Measurements from ENCODE around the gene ACSL1.
A peak's percentile ranks its signal among the peaks of the same experiment; 100 is the strongest.

The ACSL1 gene, protein sequence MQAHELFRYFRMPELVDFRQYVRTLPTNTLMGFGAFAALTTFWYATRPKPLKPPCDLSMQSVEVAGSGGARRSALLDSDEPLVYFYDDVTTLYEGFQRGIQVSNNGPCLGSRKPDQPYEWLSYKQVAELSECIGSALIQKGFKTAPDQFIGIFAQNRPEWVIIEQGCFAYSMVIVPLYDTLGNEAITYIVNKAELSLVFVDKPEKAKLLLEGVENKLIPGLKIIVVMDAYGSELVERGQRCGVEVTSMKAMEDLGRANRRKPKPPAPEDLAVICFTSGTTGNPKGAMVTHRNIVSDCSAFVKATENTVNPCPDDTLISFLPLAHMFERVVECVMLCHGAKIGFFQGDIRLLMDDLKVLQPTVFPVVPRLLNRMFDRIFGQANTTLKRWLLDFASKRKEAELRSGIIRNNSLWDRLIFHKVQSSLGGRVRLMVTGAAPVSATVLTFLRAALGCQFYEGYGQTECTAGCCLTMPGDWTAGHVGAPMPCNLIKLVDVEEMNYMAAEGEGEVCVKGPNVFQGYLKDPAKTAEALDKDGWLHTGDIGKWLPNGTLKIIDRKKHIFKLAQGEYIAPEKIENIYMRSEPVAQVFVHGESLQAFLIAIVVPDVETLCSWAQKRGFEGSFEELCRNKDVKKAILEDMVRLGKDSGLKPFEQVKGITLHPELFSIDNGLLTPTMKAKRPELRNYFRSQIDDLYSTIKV

DNA sequence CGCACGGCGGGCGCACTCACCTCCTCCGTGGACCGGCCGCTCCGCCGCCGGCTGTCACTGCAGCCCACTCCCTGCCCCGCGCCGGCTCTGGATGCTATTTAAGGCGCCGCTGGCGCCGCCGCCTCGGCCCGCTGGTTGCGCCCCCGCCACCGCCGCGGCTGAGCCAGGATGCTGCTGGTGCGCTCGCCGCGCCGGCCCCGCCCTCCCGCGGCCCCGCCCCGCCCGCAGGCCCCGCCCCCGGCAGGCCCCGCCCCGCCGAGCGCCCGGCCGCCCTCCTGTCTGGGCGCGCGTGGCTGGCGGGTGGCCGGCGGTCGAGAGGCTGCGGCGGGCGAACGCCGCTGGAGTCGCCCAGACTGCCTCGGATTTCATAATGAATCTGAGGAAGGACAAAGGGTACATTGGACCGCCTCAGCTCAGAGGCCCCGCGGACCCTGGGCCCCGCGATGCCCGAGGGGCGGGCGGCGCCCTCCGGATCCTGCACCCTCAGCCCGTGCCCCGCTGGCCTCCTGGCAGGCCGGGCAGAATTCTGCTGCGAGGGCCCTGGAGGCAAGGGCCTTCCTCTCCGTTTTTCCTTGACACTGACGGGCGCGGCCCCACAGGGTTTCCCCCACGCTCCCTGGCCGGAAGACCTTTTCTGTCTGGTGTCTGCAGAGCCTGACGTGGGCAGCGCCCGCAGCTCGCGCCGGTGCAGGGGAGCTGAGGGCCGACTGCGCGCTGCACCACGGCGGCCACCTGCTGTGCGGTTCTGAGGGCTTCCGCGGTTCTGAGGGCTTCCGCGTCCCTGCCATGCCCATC lies at the start of gene ACSL1:
ACSL1 (minus strand) TSS at position 73 of the 795 bp plus-strand sequence. CDS start 22,454 bp downstream, outside the sequence.
- DNase-seq (ENCODE audit: low spot score) = peak; percentile 70

DNA sequence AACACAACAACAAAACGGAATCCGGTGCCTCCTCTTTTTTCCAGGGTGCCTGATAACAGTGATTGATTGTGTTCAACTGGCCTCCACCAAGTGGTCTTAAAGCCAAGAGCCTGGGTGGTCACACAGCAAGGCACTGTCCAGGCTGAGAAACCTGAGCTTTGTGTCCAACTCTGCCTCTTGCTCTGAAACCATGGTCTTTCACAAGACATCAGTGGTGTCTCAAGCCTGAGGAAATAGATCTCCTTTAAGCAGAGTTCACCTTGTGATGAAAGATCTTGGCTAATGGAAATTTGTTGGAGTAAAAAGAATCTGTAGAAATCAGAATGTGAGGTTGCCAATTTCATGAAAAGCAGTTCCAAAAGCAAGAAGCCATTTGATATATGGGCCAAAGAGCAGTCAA lies 47.3 kb upstream of the ACSL1 start:
- no peak for DNase-seq (ENCODE audit: low spot score)

DNA sequence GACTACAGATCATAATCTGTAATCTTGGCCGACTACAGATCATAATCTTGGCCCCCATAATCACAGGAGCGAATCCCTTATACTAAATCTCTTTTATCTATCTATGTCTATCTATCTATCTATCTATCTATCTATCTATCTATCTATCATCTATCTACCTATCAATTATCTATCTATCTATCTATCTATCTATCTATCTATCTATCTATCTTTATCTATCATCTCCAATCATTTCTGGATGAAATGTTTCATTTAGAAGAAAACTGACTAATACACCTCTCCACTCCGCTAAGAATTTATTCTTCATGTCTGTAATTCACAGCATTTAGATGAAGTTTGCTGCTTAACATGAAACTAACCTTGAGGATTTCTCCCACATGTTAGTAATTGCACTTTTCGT lies 45.0 kb upstream of the ACSL1 start:
- DNase-seq (ENCODE audit: low spot score) = no peak

DNA sequence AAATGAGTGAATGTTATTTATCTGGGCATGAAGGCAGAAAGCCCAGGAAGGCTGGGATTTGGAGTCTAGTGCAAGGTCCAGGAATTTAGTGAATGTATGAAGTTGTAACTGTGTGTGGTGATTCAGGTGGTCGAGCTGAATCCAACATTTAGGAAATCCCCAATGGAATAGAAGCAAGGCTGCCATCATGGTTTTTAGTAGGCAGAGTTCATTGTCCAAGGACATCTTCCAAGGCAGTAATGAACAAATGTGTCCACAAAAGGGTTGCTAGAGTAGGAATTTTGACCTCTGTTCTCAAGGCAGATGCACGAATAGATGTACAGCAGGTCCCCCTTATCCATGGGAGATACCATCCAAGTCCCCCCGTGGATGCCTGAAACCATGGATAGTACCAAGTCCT lies 42.9 kb upstream of the ACSL1 start:
- no peak for DNase-seq (ENCODE audit: low spot score)

DNA sequence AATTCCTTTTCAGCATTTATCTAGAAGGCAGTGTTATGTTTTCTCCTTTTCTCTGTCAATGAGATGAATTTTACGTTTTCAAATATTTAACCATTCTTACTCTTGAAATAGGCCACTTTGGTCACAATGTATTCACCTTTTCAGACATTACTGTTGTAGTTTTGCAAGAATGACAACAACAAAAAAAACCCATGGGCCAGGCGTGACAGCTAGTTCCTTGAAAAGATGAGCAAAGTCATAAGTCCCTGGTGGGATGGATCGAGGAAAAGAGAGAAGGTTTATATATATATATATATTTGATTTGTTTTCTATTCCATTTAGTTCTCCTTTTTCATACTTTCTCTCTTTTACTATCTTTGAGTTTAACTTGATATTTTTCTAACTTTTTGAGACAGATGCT lies 38.1 kb upstream of the ACSL1 start:
- no peak for DNase-seq (ENCODE audit: low spot score)

DNA sequence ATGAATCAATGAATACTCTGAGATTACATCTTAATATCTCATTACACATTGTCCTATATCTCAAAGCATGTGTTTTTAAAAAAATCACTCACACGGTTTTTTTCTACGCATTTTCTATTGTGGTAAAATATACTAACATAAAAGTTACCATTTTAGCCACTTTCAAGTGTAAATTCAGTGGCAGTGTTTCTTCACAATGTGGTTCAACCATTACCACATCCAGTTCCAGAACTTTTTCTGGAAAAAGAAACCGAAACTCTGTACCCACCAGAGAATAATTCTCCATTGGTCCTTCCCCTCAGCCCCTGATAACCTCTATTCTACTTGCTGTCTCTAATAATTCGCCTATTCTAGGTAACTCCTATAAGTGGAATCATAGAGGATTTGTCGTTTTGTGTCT lies 35.3 kb upstream of the ACSL1 start:
- no peak for DNase-seq (ENCODE audit: low spot score)

DNA sequence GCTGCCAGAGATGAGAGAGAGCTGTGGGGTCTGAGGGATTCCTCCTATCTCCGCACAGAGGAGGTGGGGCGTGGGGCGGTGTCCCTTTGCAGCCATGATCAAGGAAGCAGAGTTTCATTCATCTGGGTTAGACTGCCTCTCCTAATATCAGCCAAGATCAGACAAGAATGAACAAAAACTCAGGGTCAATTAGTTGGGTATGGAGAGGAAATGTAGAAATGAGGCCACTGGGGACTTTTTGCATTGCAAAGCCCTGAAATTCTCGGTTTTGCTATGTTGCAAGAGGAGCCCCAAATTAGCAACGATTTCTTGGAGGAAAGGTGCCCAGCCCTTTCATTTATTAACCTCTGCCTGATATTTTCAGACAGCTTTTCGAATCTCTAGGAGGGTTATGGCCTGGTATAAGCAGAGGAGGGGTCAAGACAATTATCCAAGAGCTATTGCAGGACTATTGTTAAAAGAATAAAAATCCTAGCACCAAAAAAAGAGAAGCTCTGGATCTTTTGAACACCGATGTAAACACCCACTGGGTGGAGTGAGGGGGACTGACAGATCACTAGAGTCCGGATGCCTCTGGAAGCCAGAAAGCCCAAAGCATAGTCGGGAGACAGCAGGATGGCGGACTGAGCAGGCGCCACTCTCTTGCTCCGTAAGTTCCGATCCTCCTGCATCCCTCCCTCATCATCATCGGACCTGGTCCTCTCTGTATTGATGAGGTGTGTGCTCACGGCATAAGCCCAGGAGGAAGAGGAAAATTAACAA lies 34.4 kb upstream of the ACSL1 start:
- DNase-seq (ENCODE audit: low spot score) = no peak

DNA sequence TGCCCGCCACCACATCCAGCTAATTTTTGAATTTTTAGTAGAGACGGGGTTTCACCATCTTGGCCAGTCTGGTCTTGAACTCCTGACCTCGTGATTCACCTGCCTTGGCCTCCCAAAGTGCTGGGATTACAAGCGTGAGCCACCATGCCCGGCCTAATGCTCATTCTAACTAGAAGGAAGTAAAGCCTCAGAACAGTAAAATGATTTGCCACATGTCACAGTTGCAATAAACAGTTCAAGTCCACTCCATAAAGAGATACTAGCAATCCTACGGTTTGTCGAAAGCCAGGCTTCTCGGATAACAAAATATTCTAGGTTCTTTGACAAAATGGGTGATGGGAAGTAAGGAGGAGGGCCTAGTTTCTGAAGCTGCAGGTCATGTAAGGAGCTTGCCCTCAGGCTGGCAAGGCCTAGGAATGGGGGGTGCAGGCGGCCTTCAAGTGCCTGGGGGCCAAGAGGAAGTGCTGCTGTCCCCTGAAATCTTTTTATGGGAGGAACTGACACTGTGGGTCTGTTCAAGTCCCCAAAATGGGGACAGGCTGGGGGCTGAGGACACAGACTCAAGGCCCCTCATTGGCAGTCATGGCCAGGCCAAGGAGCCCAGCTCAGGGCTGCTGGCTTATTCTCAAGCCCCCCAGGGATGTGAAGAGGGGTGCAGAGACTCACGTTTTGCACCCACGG lies 31.8 kb upstream of the ACSL1 start:
- no peak for DNase-seq (ENCODE audit: low spot score)

DNA sequence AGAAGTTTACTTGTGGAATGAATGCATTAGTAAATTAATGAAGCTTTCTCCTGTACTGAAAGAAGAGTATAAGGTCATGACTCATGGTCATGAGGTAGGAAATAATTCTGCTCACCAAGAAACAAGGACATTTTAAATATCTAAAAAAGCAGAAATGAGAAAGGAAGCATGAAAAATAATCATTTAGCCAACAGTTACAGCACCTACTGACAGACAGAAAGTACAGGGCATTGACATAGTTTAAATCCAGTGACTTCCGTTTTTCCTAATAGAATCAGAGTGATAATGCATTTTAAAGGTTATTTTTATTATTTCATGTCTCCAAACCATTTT lies 30.5 kb upstream of the ACSL1 start:
- no peak for DNase-seq (ENCODE audit: low spot score)

DNA sequence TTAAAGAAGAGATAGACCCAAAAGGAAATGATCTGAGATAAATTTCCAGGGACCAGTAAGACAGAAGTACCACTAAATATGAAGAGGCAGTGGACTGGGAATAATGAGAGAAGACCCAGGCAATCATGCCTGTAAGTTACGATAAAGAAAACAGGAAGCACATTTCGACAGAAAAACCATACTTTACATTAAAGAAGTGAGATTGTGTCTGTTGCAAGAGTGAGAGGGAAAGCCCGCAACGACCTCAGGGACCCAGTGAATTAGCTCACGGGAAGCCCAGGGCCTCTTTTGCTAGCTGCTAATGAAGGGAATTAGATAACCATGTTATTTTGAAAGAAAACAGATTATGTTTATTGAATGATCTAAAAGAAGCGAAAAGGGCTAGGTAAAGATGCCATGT lies 28.9 kb upstream of the ACSL1 start:
- no peak for DNase-seq (ENCODE audit: low spot score)

DNA sequence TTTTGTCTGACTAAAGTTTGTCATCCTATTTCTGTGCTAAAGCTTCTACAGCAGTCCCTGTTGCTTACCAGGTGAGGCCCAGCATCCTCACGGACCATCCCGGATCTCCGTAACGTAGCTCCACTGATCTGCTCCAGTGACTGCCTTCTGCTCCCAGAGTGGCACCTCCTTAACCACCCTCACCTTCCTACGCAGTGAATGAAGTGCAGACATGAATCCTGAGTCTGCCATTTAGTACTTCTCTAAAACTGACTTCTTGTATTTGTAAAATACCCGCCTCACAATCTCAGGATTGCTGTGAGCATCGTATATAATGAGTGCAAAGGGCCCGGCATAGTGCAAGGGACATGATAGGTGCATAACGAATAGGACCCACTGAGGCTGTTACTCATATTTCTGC lies 27.7 kb upstream of the ACSL1 start:
- no peak for DNase-seq (ENCODE audit: low spot score)

DNA sequence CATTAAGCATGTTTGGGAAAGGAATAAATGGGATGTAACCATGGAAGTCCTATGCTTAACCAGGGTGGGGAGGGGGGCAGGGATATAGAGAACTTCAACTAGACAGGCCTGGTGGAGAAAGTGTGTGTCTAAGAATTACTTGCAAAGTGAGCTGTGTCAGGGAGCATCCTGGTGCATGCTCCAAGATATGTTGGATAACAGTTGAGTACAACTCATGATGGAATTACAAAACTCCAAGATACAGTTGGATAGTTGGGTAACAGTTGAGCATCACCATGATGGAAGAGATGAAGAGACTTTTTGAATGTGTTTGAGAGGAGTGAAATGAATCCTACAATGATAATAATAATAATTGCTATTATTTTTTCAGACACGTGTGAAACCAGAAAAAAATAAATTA lies 26.1 kb upstream of the ACSL1 start:
- DNase-seq (ENCODE audit: low spot score) = no peak

DNA sequence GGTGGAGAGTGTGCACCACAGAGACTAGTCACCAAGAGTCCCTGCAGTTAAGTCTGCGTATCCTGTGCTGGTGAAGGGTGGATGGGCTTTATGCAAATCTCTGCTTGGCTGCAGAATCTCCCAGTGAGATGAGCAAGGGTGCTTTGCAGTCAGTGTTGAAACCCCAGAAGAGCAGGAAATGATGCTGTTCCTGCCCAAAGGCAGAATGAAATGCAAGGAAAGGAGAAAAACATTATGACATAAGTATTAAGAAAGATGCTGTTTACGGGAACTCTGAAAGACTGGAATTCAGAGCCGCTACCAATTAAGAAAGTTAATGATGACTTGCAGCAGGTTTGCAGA lies 25.4 kb upstream of the ACSL1 start:
- DNase-seq (ENCODE audit: low spot score) = no peak

DNA sequence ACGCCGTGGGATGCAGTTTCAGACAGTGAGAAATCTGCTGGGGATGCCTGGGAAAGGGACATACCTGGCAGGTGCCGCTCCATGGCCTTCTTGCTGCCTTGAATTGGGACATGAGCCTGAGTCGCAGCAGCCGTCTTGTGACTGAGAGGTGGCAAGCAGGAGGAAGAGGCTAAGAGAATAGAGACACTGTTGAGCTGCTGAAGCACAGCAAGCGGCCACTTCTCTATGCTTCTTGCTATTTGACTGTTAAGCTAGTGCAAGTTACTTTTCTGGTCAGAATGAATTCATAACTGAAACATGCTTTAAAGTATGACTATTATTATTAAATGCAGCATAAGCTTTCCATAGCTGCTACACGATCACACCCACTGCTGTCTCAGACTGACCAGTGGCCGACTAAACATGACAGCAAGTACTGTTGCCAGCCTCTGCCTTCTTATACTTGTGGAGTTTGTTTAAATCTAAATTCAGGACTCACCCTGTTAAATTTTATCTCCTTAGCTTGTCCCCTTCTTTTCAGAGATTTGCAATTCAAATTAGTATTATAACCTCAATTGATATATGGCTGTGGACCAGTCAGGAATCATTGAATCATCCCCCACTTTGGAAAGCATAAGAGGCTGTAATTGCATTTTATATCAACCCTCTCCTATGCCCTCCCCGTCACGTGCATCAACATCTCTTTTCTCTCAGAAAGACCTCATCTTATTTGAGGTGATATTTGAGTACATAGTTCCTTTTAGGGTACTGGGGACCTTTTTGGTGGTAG lies 24.8 kb upstream of the ACSL1 start:
- DNase-seq (ENCODE audit: low spot score) = no peak

DNA sequence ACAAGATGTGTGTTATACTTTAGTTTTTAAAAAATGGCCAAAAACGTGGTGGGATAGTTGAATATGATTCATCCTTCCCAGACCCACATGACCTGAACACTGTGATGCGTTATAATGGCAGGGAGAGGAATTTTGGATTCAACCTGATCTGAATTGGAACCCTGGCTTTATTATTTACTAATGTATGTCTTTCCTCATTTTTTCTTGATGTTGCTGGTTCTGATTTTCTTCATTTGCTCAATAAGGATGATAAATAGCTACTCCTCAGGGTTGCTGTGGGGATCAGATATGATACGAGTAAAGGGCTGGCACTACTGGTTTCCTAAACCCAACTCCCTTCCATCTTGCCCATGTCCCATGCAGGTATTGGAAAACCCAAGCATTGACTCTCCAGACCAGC lies 24.2 kb upstream of the ACSL1 start:
- no peak for DNase-seq (ENCODE audit: low spot score)

DNA sequence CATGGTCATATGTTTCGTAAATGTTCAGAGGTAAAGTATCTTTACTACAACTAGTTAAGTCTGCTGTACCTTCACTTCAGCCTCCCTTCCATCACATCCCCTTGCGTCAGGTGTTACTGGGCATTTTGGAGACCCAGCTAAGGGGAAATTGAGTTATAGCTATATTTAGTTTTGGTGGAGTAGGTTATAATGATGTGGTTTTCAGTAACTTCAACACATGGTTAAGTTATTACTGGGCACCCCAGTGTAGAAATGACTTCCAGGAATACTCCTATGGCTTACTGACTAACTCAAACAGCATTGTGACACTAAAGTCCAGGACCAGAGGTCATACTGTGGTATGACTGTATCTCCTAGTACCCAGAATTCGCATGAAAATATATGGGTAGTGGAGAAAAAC lies 23.4 kb upstream of the ACSL1 start:
- no peak for DNase-seq (ENCODE audit: low spot score)

DNA sequence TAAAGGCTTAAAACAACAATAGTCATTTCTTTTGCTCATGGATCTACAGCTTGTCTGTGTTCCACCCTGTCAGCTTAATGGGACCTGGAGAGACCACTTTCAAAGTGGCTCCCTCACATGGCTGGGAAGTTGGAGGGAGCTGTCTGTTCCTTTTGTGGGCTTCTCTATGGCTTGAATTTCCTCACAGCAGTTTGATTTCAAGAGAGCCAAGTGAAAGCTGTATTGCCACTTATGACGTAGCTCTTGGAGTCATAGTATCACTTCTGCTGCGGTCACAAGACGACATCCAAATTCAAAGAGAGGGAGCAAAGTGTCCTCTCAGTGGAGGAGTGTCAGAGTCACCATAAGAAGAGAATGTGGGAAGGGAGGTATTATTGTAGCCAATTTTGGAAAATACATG lies 22.7 kb upstream of the ACSL1 start:
- DNase-seq (ENCODE audit: low spot score) = no peak

DNA sequence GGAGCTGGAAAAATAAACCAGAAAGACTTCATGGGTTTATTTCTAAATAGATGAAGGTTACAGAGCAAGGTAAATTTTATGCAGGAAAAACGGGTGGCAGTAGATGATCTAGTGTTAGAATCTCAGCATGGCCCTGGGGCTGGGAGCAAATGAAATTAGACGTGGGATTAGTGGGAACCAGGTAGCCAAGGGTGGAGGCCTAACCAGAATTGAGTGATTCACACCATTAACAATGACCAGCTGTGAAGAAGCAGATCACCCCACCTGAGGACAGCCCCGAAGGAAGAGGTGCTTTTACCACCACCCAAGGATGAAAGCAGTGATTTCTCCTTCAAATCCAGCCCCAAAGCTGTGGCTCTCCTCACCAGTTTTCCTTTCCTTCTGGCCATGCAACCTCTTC lies 20.8 kb upstream of the ACSL1 start:
- no peak for DNase-seq (ENCODE audit: low spot score)

DNA sequence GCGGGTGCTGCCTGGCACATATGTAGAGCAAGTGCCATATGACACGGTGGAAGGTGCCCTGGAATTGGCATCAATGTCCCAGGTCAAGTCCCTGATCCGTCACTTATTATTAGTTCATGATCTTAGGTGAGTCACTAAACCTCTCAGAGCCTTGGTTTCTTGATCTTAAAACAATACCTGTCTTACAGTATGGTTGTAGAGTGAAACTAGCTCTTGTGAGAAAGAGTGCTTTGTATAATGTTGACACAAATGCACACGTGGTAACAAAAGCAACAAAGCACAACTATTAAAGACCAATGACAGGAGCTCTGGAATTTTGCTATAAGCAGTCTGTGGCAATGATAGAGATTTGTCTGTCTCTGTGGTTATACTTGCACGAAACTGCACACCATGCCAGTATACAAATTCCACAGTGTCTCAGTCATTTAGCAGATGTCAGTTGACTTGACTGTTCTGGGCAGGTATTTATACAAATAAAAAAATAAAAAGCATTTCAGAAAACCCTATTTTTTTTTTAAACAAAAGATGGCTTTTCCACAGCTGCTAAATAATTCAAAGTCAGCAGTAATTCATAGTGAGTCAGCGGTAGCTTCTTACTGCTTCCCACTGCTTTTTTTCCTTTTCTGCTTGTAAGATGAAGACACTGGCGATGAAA lies 19.7 kb upstream of the ACSL1 start:
- DNase-seq (ENCODE audit: low spot score) = no peak

DNA sequence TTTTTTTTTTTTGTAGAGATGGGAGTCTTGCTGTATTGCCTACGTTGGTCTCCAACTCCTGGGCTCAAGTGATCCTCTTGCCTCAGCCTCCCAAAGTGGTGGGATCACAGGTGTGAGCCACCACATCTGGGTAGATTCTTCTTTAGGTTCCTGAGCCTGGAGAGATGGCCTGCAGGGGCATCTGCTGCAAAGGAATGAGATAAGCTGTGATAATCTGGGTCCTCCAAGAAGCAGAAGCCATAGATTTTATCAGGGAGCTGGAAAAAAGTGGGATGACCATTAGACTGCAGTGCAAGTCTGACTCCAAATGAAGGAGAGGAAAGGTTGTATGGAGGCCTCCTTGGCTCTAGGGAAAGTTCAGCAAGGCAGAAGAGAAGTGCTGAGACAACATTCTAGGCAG lies 19.0 kb upstream of the ACSL1 start:
- no peak for DNase-seq (ENCODE audit: low spot score)

Measured in CD4-positive, alpha-beta T cell treated with Interleukin-15 for 4 hours (primary cell).